Hepatocyte (in vitro differentiated cells): Measurements from ENCODE around the gene TDRD12.

Source experiments
- CTCF ChIP-seq: fragments of 200-600 bp; sonication (generic); IDR thresholded peaks from 2 replicates; pipeline ENCODE4 v1.5.1; 2016; ENCODE audit warnings: antibody characterized with exemption, mild to moderate bottlenecking; ENCODE audit not compliant: poor library complexity
- EZH2 ChIP-seq: fragments of 200-600 bp; sonication (generic); IDR thresholded peaks from 2 replicates; pipeline ENCODE4 v1.6.1; 2016; ENCODE audit warnings: antibody characterized with exemption, mild to moderate bottlenecking, borderline replicate concordance
- EZH2phosphoT487 ChIP-seq: fragments of 200-600 bp; sonication (generic); IDR thresholded peaks from one replicate; pipeline ENCODE4 v1.6.1; 2018; ENCODE audit warnings: antibody characterized with exemption, mild to moderate bottlenecking, low read depth, moderate library complexity; ENCODE audit not compliant: unreplicated experiment, severe bottlenecking

- TF ChIP-seq EZH2phosphoT487 (no peak), CTCF (no peak), EZH2 (no peak)
Measured at GRCh38 chr19:32872391-32872790, 152.8 kb downstream of the TDRD12 start.
